ENCODE data around the gene SOX10.

- no peak for TF ChIP-seq CTCF (IDR thresholded peaks at IDR 0.05)
- no peak for TF ChIP-seq POLR2AphosphoS5 (IDR thresholded peaks at IDR 0.05; ENCODE audit: insufficient read depth in 1 of 2, low read depth in 1 of 2)
Measured at GRCh38 chr22:38012604-38013072, 28.3 kb upstream of the SOX10 start.
